ENCODE results near the gene PSMD14.

DNA sequence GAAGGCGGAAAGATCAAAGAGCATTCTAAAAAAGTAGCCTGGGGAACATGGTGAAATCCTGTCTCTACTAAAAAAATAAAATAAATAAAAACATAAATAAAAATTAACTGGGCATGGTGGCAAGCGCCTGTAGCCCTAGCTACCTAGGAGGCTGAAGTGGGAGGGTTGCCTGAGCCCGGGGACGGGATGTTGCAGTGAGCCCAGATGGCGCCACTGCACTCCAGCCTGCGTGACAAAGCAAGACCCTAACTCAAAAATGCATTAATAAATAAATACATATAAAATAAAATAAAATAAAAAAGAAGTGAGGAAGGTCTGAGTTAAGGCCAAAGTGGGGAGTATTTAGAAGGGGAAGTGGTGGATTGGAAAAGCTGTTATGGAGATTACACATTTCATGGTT is 1.3 kb upstream of the PSMD14 start:
- TF ChIP-seq, protein P1, sequence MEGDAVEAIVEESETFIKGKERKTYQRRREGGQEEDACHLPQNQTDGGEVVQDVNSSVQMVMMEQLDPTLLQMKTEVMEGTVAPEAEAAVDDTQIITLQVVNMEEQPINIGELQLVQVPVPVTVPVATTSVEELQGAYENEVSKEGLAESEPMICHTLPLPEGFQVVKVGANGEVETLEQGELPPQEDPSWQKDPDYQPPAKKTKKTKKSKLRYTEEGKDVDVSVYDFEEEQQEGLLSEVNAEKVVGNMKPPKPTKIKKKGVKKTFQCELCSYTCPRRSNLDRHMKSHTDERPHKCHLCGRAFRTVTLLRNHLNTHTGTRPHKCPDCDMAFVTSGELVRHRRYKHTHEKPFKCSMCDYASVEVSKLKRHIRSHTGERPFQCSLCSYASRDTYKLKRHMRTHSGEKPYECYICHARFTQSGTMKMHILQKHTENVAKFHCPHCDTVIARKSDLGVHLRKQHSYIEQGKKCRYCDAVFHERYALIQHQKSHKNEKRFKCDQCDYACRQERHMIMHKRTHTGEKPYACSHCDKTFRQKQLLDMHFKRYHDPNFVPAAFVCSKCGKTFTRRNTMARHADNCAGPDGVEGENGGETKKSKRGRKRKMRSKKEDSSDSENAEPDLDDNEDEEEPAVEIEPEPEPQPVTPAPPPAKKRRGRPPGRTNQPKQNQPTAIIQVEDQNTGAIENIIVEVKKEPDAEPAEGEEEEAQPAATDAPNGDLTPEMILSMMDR (IDR thresholded peaks at IDR 0.05) = no peak
- no peak for TF ChIP-seq EZH2 (IDR thresholded peaks at IDR 0.05; ENCODE audit: borderline replicate concordance, insufficient read depth, low read depth, low read length, poor library complexity, severe bottlenecking)

Measured in B cell (primary cell).